Glomerular endothelial cell (primary cell): ENCODE measurements around the gene LRATD1. TPM values are rescaled to one million over a fixed set of nuclear protein-coding genes. Genes with fewer than 3 reads are reported as not detected.
"Not testable (repeated sequence)": the region's sequence is repeated elsewhere in the genome, so short reads cannot be mapped to it uniquely, and the experiment has no call there.

ENCODE experiments used
- DNase-seq: peaks from one replicate; pipeline ENCODE4 v3.0.0-alpha.2; 2011; ENCODE audit warnings: low read depth, low spot score; ENCODE audit errors: extremely low read depth
- total RNA-seq: library from RNA; depleted of rRNA; stranded (reverse); fragments of >200 nt; gene quantifications from 2 replicates; pipeline ENCODE4 v1.2.3, GENCODE V29; 2015

The LRATD1 gene
- total RNA-seq = 9.7 and 17.1 TPM in 2 replicates

- no peak for DNase-seq
Observed at GRCh38 chr2:14632133-14632936, at the start of gene LRATD1. TSS of gene LRATD1 (plus strand) at chr2:14632717. CDS start at chr2:14633980, 1,263 bp downstream.

GRCh38 chr2:14583059-14583458, 49.5 kb upstream of the LRATD1 start:
- DNase-seq = no peak

DNA sequence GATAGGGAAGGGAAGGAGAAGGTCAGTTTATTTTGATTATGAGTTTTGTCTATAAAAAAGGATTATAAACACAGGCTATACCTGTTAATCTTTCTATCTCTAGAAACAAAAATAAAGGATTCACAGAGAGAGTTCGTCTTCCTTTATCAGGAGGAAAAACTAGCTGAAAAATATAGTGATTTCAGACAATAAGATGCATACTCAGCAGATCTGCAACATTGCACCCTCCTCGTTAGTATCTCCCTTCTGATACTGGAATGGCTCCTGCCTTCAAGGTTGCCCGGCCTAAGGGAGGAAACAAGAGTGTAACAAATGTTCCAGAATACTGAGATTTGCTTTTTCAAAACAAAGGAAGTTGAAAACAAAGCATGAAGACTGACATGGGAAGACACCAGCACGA, 48.7 kb upstream of the LRATD1 start:
- DNase-seq = no peak

DNA sequence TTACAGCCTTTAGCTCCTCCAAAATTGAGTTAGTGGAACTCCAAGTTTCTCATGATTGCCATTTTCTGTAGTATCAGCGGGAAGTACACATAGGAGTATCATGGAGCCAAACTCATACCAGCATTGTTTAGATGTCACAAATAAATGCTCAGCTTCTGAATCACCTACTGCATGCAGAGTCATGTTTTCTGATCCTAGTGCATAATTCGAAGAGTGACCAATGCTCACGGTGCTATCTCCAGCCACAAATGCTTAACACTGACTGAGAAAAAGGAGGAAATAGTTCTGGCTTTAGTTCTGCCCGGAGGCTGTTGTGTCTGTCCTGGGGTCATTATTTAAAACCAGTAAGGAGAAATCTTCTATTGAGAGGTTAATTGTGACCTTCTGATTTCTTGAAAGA, 45.4 kb upstream of the LRATD1 start:
- no peak for DNase-seq

GRCh38 chr2:14601156-14601770, 31.3 kb upstream of the LRATD1 start:
- no peak for DNase-seq

- DNase-seq = no peak
Observed at GRCh38 chr2:14602309-14602708, 30.2 kb upstream of the LRATD1 start.

DNA sequence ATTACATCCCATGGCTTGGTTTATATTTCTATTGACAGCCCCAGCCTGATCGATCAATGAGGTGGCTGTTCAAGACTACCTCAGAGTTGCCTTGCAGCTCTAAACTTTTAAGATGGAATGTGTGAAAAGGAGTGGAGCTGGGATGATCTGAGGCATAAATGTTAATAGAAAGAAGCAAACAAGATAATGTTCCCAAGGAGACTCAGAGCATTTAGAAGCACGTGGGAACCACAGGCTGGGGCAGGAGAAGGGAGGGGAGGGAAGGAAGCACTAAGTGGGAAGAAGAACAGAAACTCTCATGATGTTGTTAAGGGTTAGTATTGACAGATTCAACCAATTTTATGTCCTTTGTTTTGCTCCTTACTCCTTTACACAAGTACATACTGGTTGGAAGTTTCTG, 28.8 kb upstream of the LRATD1 start:
- DNase-seq = no peak

GRCh38 chr2:14608245-14608644, 24.3 kb upstream of the LRATD1 start:
- no peak for DNase-seq

- DNase-seq = no peak
Observed at GRCh38 chr2:14614017-14614416, 18.5 kb upstream of the LRATD1 start.

DNA sequence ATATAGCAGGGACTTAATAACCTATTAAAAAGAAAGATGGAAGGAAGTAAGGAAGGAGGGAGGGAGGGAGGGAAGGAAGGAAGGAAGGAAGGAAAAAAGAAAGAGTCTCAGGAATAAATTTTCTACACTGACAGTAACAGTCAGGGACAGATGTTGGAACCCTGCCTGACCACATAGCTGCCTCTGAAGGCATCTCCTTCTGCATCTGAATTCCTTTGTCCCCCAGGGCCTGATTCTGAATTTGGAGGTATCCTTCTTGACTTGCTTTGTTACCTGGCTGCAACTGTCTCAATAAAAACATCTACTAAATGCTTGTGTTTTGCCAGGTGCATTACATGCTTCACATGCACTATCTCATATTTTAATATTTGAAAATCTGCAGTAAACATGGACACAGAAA, 17.4 kb upstream of the LRATD1 start:
- DNase-seq = no peak

- DNase-seq = no peak
Observed at GRCh38 chr2:14615760-14616159, 16.8 kb upstream of the LRATD1 start.

DNA sequence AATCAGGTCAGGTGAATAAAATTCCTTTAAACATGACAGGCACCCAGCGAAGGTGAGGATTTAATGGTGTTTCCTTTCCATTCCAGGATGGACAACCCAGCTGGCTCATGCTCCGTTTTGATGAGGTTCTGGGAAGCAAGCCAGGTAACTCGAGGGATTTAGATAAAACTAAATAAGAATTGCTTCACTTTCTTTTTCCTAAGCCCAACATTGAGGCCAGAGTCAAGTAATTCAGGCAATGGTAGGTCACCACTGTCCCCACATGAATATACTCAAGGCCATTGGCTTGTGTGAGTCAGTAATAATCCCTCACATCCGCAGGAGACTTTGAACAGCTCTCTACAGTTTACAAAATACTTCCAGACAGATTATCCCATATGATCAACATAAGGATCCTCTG, 16.2 kb upstream of the LRATD1 start:
- DNase-seq = no peak

- DNase-seq = no peak
Observed at GRCh38 chr2:14616950-14617349, 15.6 kb upstream of the LRATD1 start.

GRCh38 chr2:14619441-14619840, 13.1 kb upstream of the LRATD1 start:
- DNase-seq = no peak

DNA sequence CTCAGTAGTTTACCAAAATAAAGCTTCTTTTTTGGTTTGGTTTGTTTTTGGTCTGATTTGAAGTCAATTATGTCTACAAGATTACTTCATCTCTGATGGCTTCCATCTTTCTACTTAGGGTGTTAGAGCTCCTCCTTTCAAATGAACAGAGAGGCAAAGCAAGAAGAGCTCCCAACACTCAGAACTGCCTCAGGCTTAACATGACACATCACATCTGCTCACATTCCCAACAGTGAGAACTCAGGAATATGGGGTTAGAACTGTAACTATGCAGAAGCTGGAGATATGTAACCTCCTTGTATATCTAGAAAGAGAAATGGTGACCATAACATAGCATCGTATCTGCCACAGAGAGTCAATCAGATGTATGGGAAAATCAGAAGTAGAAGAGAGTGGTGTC, 11.4 kb upstream of the LRATD1 start:
- no peak for DNase-seq

GRCh38 chr2:14621906-14622549, 10.5 kb upstream of the LRATD1 start:
- DNase-seq = no peak

GRCh38 chr2:14622550-14622939, 10.0 kb upstream of the LRATD1 start:
- DNase-seq = not testable (repeated sequence)

- DNase-seq = no peak
Observed at GRCh38 chr2:14623237-14623636, 9.3 kb upstream of the LRATD1 start.

- DNase-seq = no peak
Observed at GRCh38 chr2:14626873-14627272, 5.6 kb upstream of the LRATD1 start.

GRCh38 chr2:14628901-14629300, 3.6 kb upstream of the LRATD1 start:
- no peak for DNase-seq

GRCh38 chr2:14631406-14632040, 994 bp upstream of the LRATD1 start:
- no peak for DNase-seq
